B cell (primary cell): Measurements from ENCODE around the gene FAM20C. TPM values are rescaled to one million over a fixed set of nuclear protein-coding genes. Genes with fewer than 3 reads are reported as not detected.

Source experiments
- ATAC-seq: fragments of 200-7000 bp; cut with Tn5 transposase; one replicate; pipeline ENCODE4 v1.10.0; 2021; ENCODE audit warnings: low read depth, mild to moderate bottlenecking, moderate number of reproducible peaks, moderate library complexity
- CTCF ChIA-PET: fragments of 350-600 bp; sonication (Branson Sonifier 250); formaldehyde crosslinking; loops from one replicate; lab custom pipeline; 2021; ENCODE audit warnings: antibody characterized with exemption, inconsistent platforms; lab: Charles Lee
- POLR2A ChIA-PET: fragments of 350-600 bp; sonication (Branson Sonifier 250); formaldehyde crosslinking; loops from one replicate; lab custom pipeline; 2021; ENCODE audit warnings: antibody characterized with exemption; lab: Charles Lee
- DNase-seq: peaks from one replicate; pipeline ENCODE4 v3.0.0; 2013
- H2AFZ ChIP-seq: 2 replicates; pipeline ENCODE4 v1.6.1; 2012; ENCODE audit warnings: mild to moderate bottlenecking, low read depth, low read length; ENCODE audit not compliant: insufficient read depth, poor library complexity, severe bottlenecking
- H3K27ac ChIP-seq, 2 donors: 1 replicate in 1 of 2; 2 replicates in 1 of 2; pipeline ENCODE4 v1.5.1; 2012 to 2013; ENCODE audit warnings: low read length in 2 of 2, mild to moderate bottlenecking in 2 of 2, moderate library complexity in 1 of 2
- H3K27me3 ChIP-seq, 4 experiments: fragments of 200-600 bp in 1 of 4; sonication (generic) in 1 of 4; replicated peaks in 1 of 4; 1 replicate in 2 of 4; 2 replicates in 2 of 4; pipeline versions ENCODE4 v1.6.1 to v1.7.0; 2013 to 2016; ENCODE audit warnings: low read length in 3 of 4, mild to moderate bottlenecking in 2 of 4, mixed read lengths in 1 of 4, moderate library complexity in 1 of 4; ENCODE audit not compliant: insufficient read depth in 4 of 4, control insufficient read depth in 3 of 4; ENCODE audit errors: control extremely low read depth in 1 of 4
- H3K36me3 ChIP-seq, 2 experiments: replicated peaks in 1 of 2; 1 replicate in 1 of 2; 2 replicates in 1 of 2; pipeline versions ENCODE4 v1.6.1 to v1.7.1; 2013; ENCODE audit warnings: low read length in 1 of 2; ENCODE audit not compliant: insufficient read depth in 2 of 2, control insufficient read depth in 1 of 2; ENCODE audit errors: control extremely low read depth in 1 of 2, extremely low read depth in 1 of 2
- H3K4me1 ChIP-seq, 2 donors: fragments of 200-600 bp in 1 of 2; sonication (generic) in 1 of 2; 1 replicate in 1 of 2; 2 replicates in 1 of 2; pipeline versions ENCODE4 v1.5.1 to v1.6.1; 2013 to 2017; ENCODE audit warnings: low read length in 2 of 2; ENCODE audit not compliant: control insufficient read depth in 2 of 2, insufficient read depth in 2 of 2
- H3K4me2 ChIP-seq: replicated peaks from 2 replicates; pipeline ENCODE3; 2012; ENCODE audit warnings: mild to moderate bottlenecking, low read depth, low read length; ENCODE audit not compliant: poor library complexity, severe bottlenecking
- H3K4me3 ChIP-seq, 5 experiments: fragments of 200-600 bp in 1 of 5; sonication (generic) in 1 of 5; 1 replicate in 3 of 5; 2 replicates in 2 of 5; pipeline versions ENCODE4 v1.5.1 to v1.7.0; 2011 to 2016; ENCODE audit warnings: low read length in 4 of 5, mild to moderate bottlenecking in 4 of 5, low read depth in 2 of 5, control low read depth in 1 of 5, moderate library complexity in 1 of 5; ENCODE audit not compliant: insufficient read depth in 1 of 5; ENCODE audit errors: control extremely low read depth in 1 of 5, extremely low read depth in 1 of 5
- H3K79me2 ChIP-seq: fragments of 200-600 bp; sonication (generic); one replicate; pipeline ENCODE4 v1.6.0; 2016; ENCODE audit warnings: low read length; ENCODE audit not compliant: control insufficient read depth, insufficient read depth
- H3K9ac ChIP-seq: fragments of 200-600 bp; sonication (generic); 2 replicates; pipeline ENCODE4 v1.6.1; 2017; ENCODE audit warnings: mild to moderate bottlenecking, low read length, moderate library complexity
- H3K9me3 ChIP-seq, 3 donors: one replicate each; pipeline versions ENCODE4 v1.6.1 to v1.7.1; 2013; ENCODE audit warnings: low read length in 2 of 3; ENCODE audit not compliant: control insufficient read depth in 2 of 3, insufficient read depth in 1 of 3; ENCODE audit errors: control extremely low read depth in 1 of 3
- H4K20me1 ChIP-seq: 2 replicates; pipeline ENCODE4 v1.6.0; 2012; ENCODE audit warnings: mild to moderate bottlenecking, low read length; ENCODE audit not compliant: insufficient read depth, control insufficient read depth, poor library complexity, severe bottlenecking
- H3K27ac Mint-ChIP-seq: one replicate; pipeline ENCODE4 v1.8.0; 2021; ENCODE audit warnings: mixed read lengths
- H3K27me3 Mint-ChIP-seq: one replicate; pipeline ENCODE4 v1.8.0; 2021; ENCODE audit warnings: mixed read lengths
- H3K4me1 Mint-ChIP-seq: one replicate; pipeline ENCODE4 v1.8.0; 2021; ENCODE audit warnings: mixed read lengths
- H3K4me3 Mint-ChIP-seq: one replicate; pipeline ENCODE4 v1.8.0; 2021; ENCODE audit warnings: mixed read lengths
- H3K9me3 Mint-ChIP-seq: one replicate; pipeline ENCODE4 v1.8.0; 2022; ENCODE audit warnings: mixed read lengths; ENCODE audit not compliant: insufficient read depth
- CTCF ChIP-seq: fragments of 200-600 bp; IDR thresholded peaks from one replicate; pipeline ENCODE4 v1.8.0; 2022; ENCODE audit warnings: antibody characterized with exemption, mild to moderate bottlenecking
- EZH2 ChIP-seq: IDR thresholded peaks from 2 replicates; pipeline ENCODE4 v1.6.1; 2012; ENCODE audit warnings: borderline replicate concordance, low read depth, mild to moderate bottlenecking, moderate library complexity, low read length; ENCODE audit not compliant: insufficient read depth, poor library complexity, severe bottlenecking
- WGBS: methylation state at CpG from one replicate; pipeline ENCODE4 v1.1.5; 2013; ENCODE audit warnings: missing lambda C conversion rate; ENCODE audit not compliant: insufficient coverage; 5-methylcytosine and 5-hydroxymethylcytosine counted together
- intact Hi-C: fragments of 100-400 bp; cut with micrococcal nuclease; formaldehyde crosslinking; loops from one replicate; pipeline ENCODE4 v1.10.0; 2022
- polyA plus RNA-seq: library from polyadenylated mRNA; depleted of rRNA; stranded (reverse); fragments of >200 nt; gene quantifications from 2 replicates; pipeline ENCODE4 v1.2.3, GENCODE V29; 2012
- total RNA-seq, 2 donors: library from RNA; stranded (reverse); fragments of 120-200 nt in 1 of 2; gene quantifications; 1 replicate in 1 of 2; 2 replicates in 1 of 2; pipeline versions ENCODE4 v1.2.3 to v1.2.4, GENCODE V29; 2013 to 2022

The FAM20C gene
- total and polyA plus RNA-seq, 2 donors (not counting 1 experiment from before 2014, with no cell fraction given), result 0.54 to 0.81 TPM

- Histone ChIP-seq H3K4me1 (peaks cover 4 to 5% of the 10 kb centered on the region in 2 donors), H3K9ac (no peak overlapping the region), H3K27ac (no peak overlapping the region), H3K9me3 (peaks cover 0 to 10% (median 0%) of the 10 kb centered on the region in 3 donors), H3K4me3 (no peak overlapping the region), H2AFZ (no peak overlapping the region), H3K79me2 (no peaks in the 10 kb centered on the region), H4K20me1 (no peaks in the 10 kb centered on the region), H3K27me3 (peaks cover 0 to 26% (median 10%) of the 10 kb centered on the region in 4 experiments), H3K36me3 (no peaks in the 10 kb centered on the region), H3K4me2 (no peak overlapping the region)
- no peak overlapping the region for H3K4me3 Mint-ChIP-seq
- no peaks in the 10 kb centered on the region for H3K9me3 Mint-ChIP-seq
- ChIA-PET CTCF (no interaction called here), POLR2A (no interaction called here)
- intact Hi-C loops, result no loop called here
- TF ChIP-seq CTCF (no peak), EZH2 (no peak)
- ATAC-seq, result no peak
- DNase-seq, result no peak
- whole genome bisulfite sequencing, result 91% methylated on average over 33 of the region's 33 CpGs
- no peak overlapping the region for H3K27ac Mint-ChIP-seq
- peaks cover 6% of the 10 kb centered on the region for H3K4me1 Mint-ChIP-seq
- H3K27me3 Mint-ChIP-seq, result peaks cover 41% of the 10 kb centered on the region
Observed at GRCh38 chr7:195010-195829, 2.8 kb downstream of the FAM20C start.

GRCh38 chr7:195830-196128 is 3.4 kb downstream of the FAM20C start:
- no peak overlapping the region for H3K9ac ChIP-seq
- intact Hi-C loops, result no loop called here
- peaks cover 37% of the 10 kb centered on the region for H3K27me3 Mint-ChIP-seq
- H3K4me2 ChIP-seq, result no peak overlapping the region
- H3K27ac ChIP-seq, result no peak overlapping the region
- no peaks in the 10 kb centered on the region for H3K79me2 ChIP-seq
- no peak overlapping the region for H3K4me3 Mint-ChIP-seq
- H3K9me3 Mint-ChIP-seq, result no peaks in the 10 kb centered on the region
- ChIA-PET POLR2A (no interaction called here), CTCF (no interaction called here)
- no peaks in the 10 kb centered on the region for H3K36me3 ChIP-seq
- peaks cover 0 to 20% (median 7%) of the 10 kb centered on the region in 4 experiments for H3K27me3 ChIP-seq
- no peaks in the 10 kb centered on the region for H4K20me1 ChIP-seq
- peaks cover 4 to 5% of the 10 kb centered on the region in 2 donors for H3K4me1 ChIP-seq
- DNase-seq (no peak), ATAC-seq (no peak)
- peaks cover 6% of the 10 kb centered on the region for H3K4me1 Mint-ChIP-seq
- H3K27ac Mint-ChIP-seq, result no peak overlapping the region
- no peak overlapping the region for H2AFZ ChIP-seq
- no peak overlapping the region for H3K4me3 ChIP-seq
- H3K9me3 ChIP-seq, result peaks cover 0 to 10% (median 0%) of the 10 kb centered on the region in 3 donors
- 93% methylated on average over 18 of the region's 19 CpGs for WGBS
- no peak for TF ChIP-seq EZH2
- no peak for TF ChIP-seq CTCF
